ENCODE data around the gene PAX3.

PAX3 gene

GRCh38 chr2:222289278-222290160 lies 9.3 kb downstream of the PAX3 start:
- Histone ChIP-seq H3K27ac (ENCODE audit: insufficient read depth, low read depth, low read length, poor library complexity, severe bottlenecking) (no peak overlapping the region), H3K9me3 (ENCODE audit: control insufficient read depth, low read length) (no peaks in the 10 kb centered on the region), H3K4me1 (ENCODE audit: control insufficient read depth, insufficient read depth, low read length) (peaks cover 52% of the 10 kb centered on the region), H3K4me3 (ENCODE audit: insufficient read depth, low read depth, low read length) (peak overlapping the region; percentile 74), H3K27me3 (ENCODE audit: control insufficient read depth, insufficient read depth, low read length, poor library complexity, severe bottlenecking) (peaks cover 24% of the 10 kb centered on the region), H3K36me3 (ENCODE audit: control insufficient read depth, insufficient read depth, low read length) (peaks cover 24% of the 10 kb centered on the region)
- WGBS, 2 experiments: 4 to 5% methylated on average over 30 of the region's 30 CpGs

- Histone ChIP-seq H3K4me1 (ENCODE audit: control insufficient read depth, insufficient read depth, low read length) (peaks cover 57% of the 10 kb centered on the region), H3K27me3 (ENCODE audit: control insufficient read depth, insufficient read depth, low read length, poor library complexity, severe bottlenecking) (peaks cover 16% of the 10 kb centered on the region), H3K36me3 (ENCODE audit: control insufficient read depth, insufficient read depth, low read length) (peaks cover 24% of the 10 kb centered on the region), H3K4me3 (ENCODE audit: insufficient read depth, low read depth, low read length) (peak overlapping the region; percentile 74), H3K27ac (ENCODE audit: insufficient read depth, low read depth, low read length, poor library complexity, severe bottlenecking) (no peak overlapping the region), H3K9me3 (ENCODE audit: control insufficient read depth, low read length) (no peaks in the 10 kb centered on the region)
- 5 to 8% methylated on average over 8 of the region's 8 CpGs for WGBS, 2 experiments
Observed at GRCh38 chr2:222288590-222289277, 10.1 kb downstream of the PAX3 start.

GRCh38 chr2:222287862-222288479 lies 10.8 kb downstream of the PAX3 start:
- Histone ChIP-seq H3K36me3 (ENCODE audit: control insufficient read depth, insufficient read depth, low read length) (peaks cover 20% of the 10 kb centered on the region), H3K9me3 (ENCODE audit: control insufficient read depth, low read length) (no peaks in the 10 kb centered on the region), H3K4me1 (ENCODE audit: control insufficient read depth, insufficient read depth, low read length) (peaks cover 60% of the 10 kb centered on the region), H3K4me3 (ENCODE audit: insufficient read depth, low read depth, low read length) (peak overlapping the region; percentile 74), H3K27ac (ENCODE audit: insufficient read depth, low read depth, low read length, poor library complexity, severe bottlenecking) (no peak overlapping the region), H3K27me3 (ENCODE audit: control insufficient read depth, insufficient read depth, low read length, poor library complexity, severe bottlenecking) (peaks cover 8% of the 10 kb centered on the region)
- 69 to 70% methylated on average over 2 to 3 of the region's 4 CpGs for WGBS, 2 experiments

GRCh38 chr2:222284466-222284865 lies 14.3 kb downstream of the PAX3 start:
- no peaks in the 10 kb centered on the region for H3K9me3 ChIP-seq (ENCODE audit: control insufficient read depth, low read length)
- peaks cover 52% of the 10 kb centered on the region for H3K4me1 ChIP-seq (ENCODE audit: control insufficient read depth, insufficient read depth, low read length)
- no peak overlapping the region for H3K4me3 ChIP-seq (ENCODE audit: insufficient read depth, low read depth, low read length)
- WGBS, 2 experiments: 46 to 71% methylated on average over 2 to 3 of the region's 3 CpGs
- peaks cover 22% of the 10 kb centered on the region for H3K36me3 ChIP-seq (ENCODE audit: control insufficient read depth, insufficient read depth, low read length)
- H3K27ac ChIP-seq (ENCODE audit: insufficient read depth, low read depth, low read length, poor library complexity, severe bottlenecking): no peak overlapping the region
- H3K27me3 ChIP-seq (ENCODE audit: control insufficient read depth, insufficient read depth, low read length, poor library complexity, severe bottlenecking): peaks cover 3% of the 10 kb centered on the region

GRCh38 chr2:222283634-222284033 lies 15.2 kb downstream of the PAX3 start:
- Histone ChIP-seq H3K27ac (ENCODE audit: insufficient read depth, low read depth, low read length, poor library complexity, severe bottlenecking) (peak overlapping the region; percentile 75), H3K4me3 (ENCODE audit: insufficient read depth, low read depth, low read length) (no peak overlapping the region)

GRCh38 chr2:222281506-222281905 lies 17.3 kb downstream of the PAX3 start:
- no peaks in the 10 kb centered on the region for H3K9me3 ChIP-seq (ENCODE audit: control insufficient read depth, low read length)
- no peak overlapping the region for H3K27ac ChIP-seq (ENCODE audit: insufficient read depth, low read depth, low read length, poor library complexity, severe bottlenecking)
- no peak overlapping the region for H3K4me3 ChIP-seq (ENCODE audit: insufficient read depth, low read depth, low read length)
- no peaks in the 10 kb centered on the region for H3K27me3 ChIP-seq (ENCODE audit: control insufficient read depth, insufficient read depth, low read length, poor library complexity, severe bottlenecking)
- H3K36me3 ChIP-seq (ENCODE audit: control insufficient read depth, insufficient read depth, low read length): peaks cover 32% of the 10 kb centered on the region
- H3K4me1 ChIP-seq (ENCODE audit: control insufficient read depth, insufficient read depth, low read length): peaks cover 33% of the 10 kb centered on the region

More at GRCh38 chr2:222283634-222284033, 15.2 kb downstream of the PAX3 start:
- peaks cover 44% of the 10 kb centered on the region for H3K4me1 ChIP-seq (ENCODE audit: control insufficient read depth, insufficient read depth, low read length)
- H3K9me3 ChIP-seq (ENCODE audit: control insufficient read depth, low read length): no peaks in the 10 kb centered on the region
- peaks cover 3% of the 10 kb centered on the region for H3K27me3 ChIP-seq (ENCODE audit: control insufficient read depth, insufficient read depth, low read length, poor library complexity, severe bottlenecking)
- 22 to 26% methylated on average over 7 to 8 of the region's 8 CpGs for WGBS, 2 experiments
- H3K36me3 ChIP-seq (ENCODE audit: control insufficient read depth, insufficient read depth, low read length): peaks cover 23% of the 10 kb centered on the region

- WGBS, 2 experiments: 78 to 82% methylated on average over 5 of the region's 5 CpGs
- Histone ChIP-seq H3K4me1 (ENCODE audit: control insufficient read depth, insufficient read depth, low read length) (peaks cover 35% of the 10 kb centered on the region), H3K27me3 (ENCODE audit: control insufficient read depth, insufficient read depth, low read length, poor library complexity, severe bottlenecking) (no peaks in the 10 kb centered on the region)
Observed at GRCh38 chr2:222280795-222281194, 18.0 kb downstream of the PAX3 start.

GRCh38 chr2:222272446-222273015 lies 26.3 kb downstream of the PAX3 start:
- Histone ChIP-seq H3K4me1 (ENCODE audit: control insufficient read depth, insufficient read depth, low read length) (peaks cover 78% of the 10 kb centered on the region), H3K4me3 (ENCODE audit: insufficient read depth, low read depth, low read length) (no peak overlapping the region), H3K36me3 (ENCODE audit: control insufficient read depth, insufficient read depth, low read length) (peaks cover 17% of the 10 kb centered on the region), H3K9me3 (ENCODE audit: control insufficient read depth, low read length) (no peaks in the 10 kb centered on the region), H3K27me3 (ENCODE audit: control insufficient read depth, insufficient read depth, low read length, poor library complexity, severe bottlenecking) (no peaks in the 10 kb centered on the region), H3K27ac (ENCODE audit: insufficient read depth, low read depth, low read length, poor library complexity, severe bottlenecking) (no peak overlapping the region)
- WGBS, 2 experiments: 24 to 25% methylated on average over 3 of the region's 4 CpGs

More at GRCh38 chr2:222280795-222281194, 18.0 kb downstream of the PAX3 start:
- Histone ChIP-seq H3K27ac (ENCODE audit: insufficient read depth, low read depth, low read length, poor library complexity, severe bottlenecking) (no peak overlapping the region), H3K4me3 (ENCODE audit: insufficient read depth, low read depth, low read length) (no peak overlapping the region), H3K36me3 (ENCODE audit: control insufficient read depth, insufficient read depth, low read length) (peaks cover 33% of the 10 kb centered on the region), H3K9me3 (ENCODE audit: control insufficient read depth, low read length) (no peaks in the 10 kb centered on the region)

GRCh38 chr2:222271854-222272253 lies 26.9 kb downstream of the PAX3 start:
- Histone ChIP-seq H3K4me3 (ENCODE audit: insufficient read depth, low read depth, low read length) (no peak overlapping the region), H3K27me3 (ENCODE audit: control insufficient read depth, insufficient read depth, low read length, poor library complexity, severe bottlenecking) (no peaks in the 10 kb centered on the region), H3K36me3 (ENCODE audit: control insufficient read depth, insufficient read depth, low read length) (peaks cover 10% of the 10 kb centered on the region), H3K27ac (ENCODE audit: insufficient read depth, low read depth, low read length, poor library complexity, severe bottlenecking) (no peak overlapping the region), H3K9me3 (ENCODE audit: control insufficient read depth, low read length) (no peaks in the 10 kb centered on the region), H3K4me1 (ENCODE audit: control insufficient read depth, insufficient read depth, low read length) (peaks cover 77% of the 10 kb centered on the region)
- WGBS, 2 experiments: 79 to 88% methylated on average over 4 to 5 of the region's 5 CpGs

All from ectodermal cell (in vitro differentiated cells).